ENCODE data around the gene AP1G1.
"Not testable (repeated sequence)": the region's sequence is repeated elsewhere in the genome, so short reads cannot be mapped to it uniquely, and the experiment has no call there.

The AP1G1 gene

GRCh38 chr16:71834291-71834690, 25.7 kb upstream of the AP1G1 start:
- Histone ChIP-seq H3K4me1 (ENCODE audit: control insufficient read depth, insufficient read depth, low read length) (no peaks in the 10 kb centered on the region), H3K36me3 (ENCODE audit: control insufficient read depth in 2 of 2, insufficient read depth in 1 of 2, low read length in 2 of 2) (no peaks in the 10 kb centered on the region), H3K4me3 (ENCODE audit: low read depth, low read length) (no peak overlapping the region), H3K27ac (ENCODE audit: extremely low read depth, low read depth, low read length) (no peak overlapping the region), H3K9me3 (ENCODE audit: control insufficient read depth, insufficient read depth, low read depth, low read length) (no peaks in the 10 kb centered on the region)
- CTCF ChIA-PET: no interaction called here
- POLR2A ChIA-PET: no interaction called here
- TF ChIP-seq SETDB1 (IDR thresholded peaks at IDR 0.05; ENCODE audit: insufficient read length, low read length) (no peak), ZNF658 (tag by site-specific recombination; IDR thresholded peaks at IDR 0.05) (no peak), ZXDB (tag by site-specific recombination; IDR thresholded peaks at IDR 0.05) (no peak), ZFP3 (tag by site-specific recombination; IDR thresholded peaks at IDR 0.05; ENCODE audit: low read depth) (no peak), ZNF623 (tag by site-specific recombination; IDR thresholded peaks at IDR 0.05) (no peak), ZNF707 (tag by site-specific recombination; IDR thresholded peaks at IDR 0.05) (no peak), ZNF791 (tag by site-specific recombination; IDR thresholded peaks at IDR 0.05) (no peak)

- peak; percentile 67; the same call in 1 of the 2 replicates for TF ChIP-seq ZNF513 (tag by site-specific recombination; IDR thresholded peaks at IDR 0.05)
- H3K9me3 ChIP-seq (ENCODE audit: control insufficient read depth, insufficient read depth, low read depth, low read length); H3K27ac ChIP-seq (ENCODE audit: extremely low read depth, low read depth, low read length); POLR2A ChIA-PET; H3K4me3 ChIP-seq (ENCODE audit: low read depth, low read length); CTCF ChIA-PET; H3K4me1 ChIP-seq (ENCODE audit: control insufficient read depth, insufficient read depth, low read length); H3K36me3 ChIP-seq (ENCODE audit: control insufficient read depth in 2 of 2, insufficient read depth in 1 of 2, low read length in 2 of 2): not testable (repeated sequence)
Measured at GRCh38 chr16:71832112-71832511, 23.5 kb upstream of the AP1G1 start.

- H3K36me3 ChIP-seq (ENCODE audit: control insufficient read depth in 2 of 2, insufficient read depth in 1 of 2, low read length in 2 of 2); POLR2A ChIA-PET; H3K27ac ChIP-seq (ENCODE audit: extremely low read depth, low read depth, low read length); H3K4me1 ChIP-seq (ENCODE audit: control insufficient read depth, insufficient read depth, low read length); H3K9me3 ChIP-seq (ENCODE audit: control insufficient read depth, insufficient read depth, low read depth, low read length); CTCF ChIA-PET; H3K4me3 ChIP-seq (ENCODE audit: low read depth, low read length): not testable (repeated sequence)
Measured at GRCh38 chr16:71831698-71832097, 23.1 kb upstream of the AP1G1 start.

- H3K36me3 ChIP-seq (ENCODE audit: control insufficient read depth in 2 of 2, insufficient read depth in 1 of 2, low read length in 2 of 2): no peaks in the 10 kb centered on the region
- H3K4me1 ChIP-seq (ENCODE audit: control insufficient read depth, insufficient read depth, low read length): no peaks in the 10 kb centered on the region
- H3K9me3 ChIP-seq (ENCODE audit: control insufficient read depth, insufficient read depth, low read depth, low read length): no peaks in the 10 kb centered on the region
- POLR2A ChIA-PET: no interaction called here
- H3K4me3 ChIP-seq (ENCODE audit: low read depth, low read length): no peak overlapping the region
- CTCF ChIA-PET: interaction anchor here (0.6 to 0.7 kb wide), 2 partner anchors 532 to 1402 kb away, joined by 3 read pairs; no protein-coding TSS in a partner anchor
- no peak for TF ChIP-seq ZNF174 (tag by site-specific recombination; IDR thresholded peaks at IDR 0.05)
- no peak for TF ChIP-seq MEIS1 (CRISPR knock-in tag; IDR thresholded peaks at IDR 0.05; ENCODE audit: borderline replicate concordance)
- TF ChIP-seq MYNN (tag by site-specific recombination; IDR thresholded peaks at IDR 0.05; ENCODE audit: borderline replicate concordance): no peak
- TF ChIP-seq ZNF843 (tag by site-specific recombination; IDR thresholded peaks at IDR 0.05): no peak
- TF ChIP-seq KLF17 (tag by site-specific recombination; IDR thresholded peaks at IDR 0.05): no peak
- no peak for TF ChIP-seq ZNF600 (tag by site-specific recombination; IDR thresholded peaks at IDR 0.05)
- no peak for TF ChIP-seq ZNF48 (tag by site-specific recombination; IDR thresholded peaks at IDR 0.05)
- no peak for TF ChIP-seq ZNF146 (tag by site-specific recombination; IDR thresholded peaks at IDR 0.05)
- TF ChIP-seq ZNF510 (tag by site-specific recombination; IDR thresholded peaks at IDR 0.05; ENCODE audit: insufficient replicate concordance): no peak
- TF ChIP-seq ZNF404 (tag by site-specific recombination; IDR thresholded peaks at IDR 0.05): no peak
- no peak for TF ChIP-seq ZXDB (tag by site-specific recombination; IDR thresholded peaks at IDR 0.05)
- TF ChIP-seq ZSCAN18 (tag by site-specific recombination; IDR thresholded peaks at IDR 0.05): no peak
- TF ChIP-seq ZNF138 (tag by site-specific recombination; IDR thresholded peaks at IDR 0.05; ENCODE audit: borderline replicate concordance): no peak
- TF ChIP-seq YY1 (tag by site-specific recombination; IDR thresholded peaks at IDR 0.05): no peak
- no peak for TF ChIP-seq TRIM28 (IDR thresholded peaks at IDR 0.05; ENCODE audit: borderline replicate concordance, low read length)
- no peak for TF ChIP-seq IKZF3 (tag by site-specific recombination; IDR thresholded peaks at IDR 0.05)
- no peak overlapping the region for H3K27ac ChIP-seq (ENCODE audit: extremely low read depth, low read depth, low read length)
Measured at GRCh38 chr16:71830359-71830758, 21.7 kb upstream of the AP1G1 start.

Data from HEK293 (cell line).